ENCODE results near the gene SDK1. TPM values are rescaled to one million over a fixed set of nuclear protein-coding genes. Genes with fewer than 3 reads are reported as not detected.

Gene SDK1
- total and polyA plus RNA-seq, 7 donors = 0.31 to 2.4 (median 1.3) TPM

GRCh38 chr7:3884543-3884942 is 583.5 kb downstream of the SDK1 start:
- Histone ChIP-seq H3K36me3 (ENCODE audit: insufficient read depth in 1 of 2, low read depth in 1 of 2) (no peaks in the 10 kb centered on the region), H3K27me3 (ENCODE audit: insufficient read depth in 3 of 3, low read length in 2 of 3) (peaks cover 0 to 5% (median 0%) of the 10 kb centered on the region in 3 donors), H3K9me3 (no peaks in the 10 kb centered on the region), H3K27ac (no peak overlapping the region), H3K4me1 (no peaks in the 10 kb centered on the region), H3K4me3 (no peak overlapping the region)
- WGBS, 3 donors = 82 to 88% (median 87%) methylated on average over 6 of the region's 6 CpGs
- DNase-seq = no peak
- ATAC-seq = peak in 1 of 4 donors; percentile 49
- no peak for TF ChIP-seq CTCF (IDR thresholded peaks at IDR 0.05)
- intact Hi-C loops (cut with DNase I) = no loop called here

GRCh38 chr7:3887096-3887690 is 586.1 kb downstream of the SDK1 start:
- H3K4me3 ChIP-seq = no peak overlapping the region
- TF ChIP-seq CTCF (IDR thresholded peaks at IDR 0.05) = no peak
- WGBS, 3 donors = 78 to 84% (median 78%) methylated on average over 4 of the region's 4 CpGs
- no peaks in the 10 kb centered on the region for H3K4me1 ChIP-seq
- intact Hi-C loops (cut with DNase I) = no loop called here
- H3K27ac ChIP-seq = no peak overlapping the region
- H3K27me3 ChIP-seq (ENCODE audit: insufficient read depth in 3 of 3, low read length in 2 of 3) = no peaks in the 10 kb centered on the region
- ATAC-seq (no peak), DNase-seq (no peak)
- no peaks in the 10 kb centered on the region for H3K36me3 ChIP-seq (ENCODE audit: insufficient read depth in 1 of 2, low read depth in 1 of 2)
- no peaks in the 10 kb centered on the region for H3K9me3 ChIP-seq

- H3K4me1 ChIP-seq = no peaks in the 10 kb centered on the region
- intact Hi-C loops (cut with DNase I) = no loop called here
- WGBS, 3 donors = 61 to 71% (median 64%) methylated on average over 8 of the region's 8 CpGs
- H3K27me3 ChIP-seq (ENCODE audit: insufficient read depth in 3 of 3, low read length in 2 of 3) = no peaks in the 10 kb centered on the region
- ATAC-seq (no peak), DNase-seq (peak; percentile 52 to 68)
- no peak for TF ChIP-seq CTCF (IDR thresholded peaks at IDR 0.05)
- H3K27ac ChIP-seq = no peak overlapping the region
- H3K9me3 ChIP-seq = no peaks in the 10 kb centered on the region
- H3K4me3 ChIP-seq = no peak overlapping the region
- H3K36me3 ChIP-seq (ENCODE audit: insufficient read depth in 1 of 2, low read depth in 1 of 2) = no peaks in the 10 kb centered on the region
Observed at GRCh38 chr7:3888096-3888495, 587.0 kb downstream of the SDK1 start.

GRCh38 chr7:3892157-3892556 is 591.1 kb downstream of the SDK1 start:
- ATAC-seq (no peak), DNase-seq (no peak)
- intact Hi-C loops (cut with DNase I) = loop anchor here (10.0 kb wide), 3 partner anchors 587 to 1027 kb away; partner anchors contain the start of gene SDK1 (in 1 of the 2)
- H3K27me3 ChIP-seq (ENCODE audit: insufficient read depth in 3 of 3, low read length in 2 of 3) = no peaks in the 10 kb centered on the region
- no peaks in the 10 kb centered on the region for H3K36me3 ChIP-seq (ENCODE audit: insufficient read depth in 1 of 2, low read depth in 1 of 2)
- H3K9me3 ChIP-seq = no peaks in the 10 kb centered on the region
- no peak for TF ChIP-seq CTCF (IDR thresholded peaks at IDR 0.05)
- 31 to 44% (median 37%) methylated on average over 7 of the region's 7 CpGs for WGBS, 3 donors
- no peak overlapping the region for H3K4me3 ChIP-seq
- H3K4me1 ChIP-seq = peaks cover 18% of the 10 kb centered on the region
- H3K27ac ChIP-seq = no peak overlapping the region

GRCh38 chr7:3892686-3893085 is 591.6 kb downstream of the SDK1 start:
- TF ChIP-seq CTCF (IDR thresholded peaks at IDR 0.05) = no peak
- H3K36me3 ChIP-seq (ENCODE audit: insufficient read depth in 1 of 2, low read depth in 1 of 2) = no peaks in the 10 kb centered on the region
- no peak overlapping the region for H3K4me3 ChIP-seq
- ATAC-seq (no peak), DNase-seq (no peak)
- no peaks in the 10 kb centered on the region for H3K27me3 ChIP-seq (ENCODE audit: insufficient read depth in 3 of 3, low read length in 2 of 3)
- 45 to 64% (median 60%) methylated on average over 11 of the region's 11 CpGs for WGBS, 3 donors
- intact Hi-C loops (cut with DNase I) = loop anchor here (10.0 kb wide), 3 partner anchors 588 to 1028 kb away; partner anchors contain the start of gene SDK1 (in 1 of the 2)
- no peaks in the 10 kb centered on the region for H3K9me3 ChIP-seq
- H3K27ac ChIP-seq = no peak overlapping the region
- peaks cover 23% of the 10 kb centered on the region for H3K4me1 ChIP-seq

Data from psoas muscle (tissue), 8 donors.